Upper lobe of left lung (tissue), 4 donors: ENCODE data around the gene IGFL1.

Experiments used
- CTCF ChIP-seq, 6 experiments: fragments of 450-650 bp in 4 of 6; fragments of 200-600 bp in 2 of 6; sonication (generic) in 2 of 6; IDR thresholded peaks; one replicate each; pipeline ENCODE4 v1.5.1; 2016 to 2019; ENCODE audit warnings: antibody characterized with exemption in 6 of 6
- POLR2A ChIP-seq, 4 donors: fragments of 450-650 bp; IDR thresholded peaks; one replicate each; pipeline ENCODE4 v1.5.1; 2016 to 2017; ENCODE audit warnings: antibody characterized with exemption in 4 of 4, mild to moderate bottlenecking in 2 of 4
- POLR2AphosphoS5 ChIP-seq, 2 donors: sonication (generic); formaldehyde crosslinking; IDR thresholded peaks; one replicate each; pipeline ENCODE4 v1.5.1; 2017; ENCODE audit warnings: antibody characterized with exemption in 2 of 2

DNA sequence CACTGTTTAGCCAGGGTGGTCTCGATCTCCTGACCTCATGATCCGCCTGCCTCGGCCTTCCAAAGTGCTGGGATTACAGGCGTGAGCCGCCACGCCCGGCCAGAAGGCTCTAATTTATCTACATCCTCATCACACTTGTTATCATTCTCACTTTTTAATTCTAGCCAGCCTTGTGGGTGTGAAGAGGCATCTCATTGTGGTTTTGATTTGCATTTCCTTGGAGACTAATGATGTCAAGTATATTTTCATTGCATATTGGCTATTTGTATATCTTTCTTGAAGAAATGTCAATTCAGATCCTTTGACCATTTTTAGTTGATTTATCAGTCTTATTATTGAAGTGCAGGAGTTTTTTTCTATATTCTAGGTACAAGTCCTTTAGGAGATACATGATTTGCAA, 39.6 kb downstream of the IGFL1 start:
- TF ChIP-seq CTCF (IDR thresholded peaks at IDR 0.05) (no peak), POLR2A (IDR thresholded peaks at IDR 0.05) (no peak), POLR2AphosphoS5 (IDR thresholded peaks at IDR 0.05) (no peak)
